ENCODE data around the gene RAPH1. TPM values are rescaled to one million over a fixed set of nuclear protein-coding genes. Genes with fewer than 3 reads are reported as not detected.

The RAPH1 gene
- total RNA-seq, 1 donor from 2014 or later = 25.7 TPM

- peaks cover 4% of the 10 kb centered on the region for H3K4me1 Mint-ChIP-seq
- H3K4me3 Mint-ChIP-seq = no peak overlapping the region
- peaks cover 12% of the 10 kb centered on the region for H3K36me3 Mint-ChIP-seq (ENCODE audit: low read depth)
- DNase-seq (ENCODE audit: low read depth, low spot score) = no peak
- H3K27me3 Mint-ChIP-seq (ENCODE audit: low read depth) = no peaks in the 10 kb centered on the region
- no peak overlapping the region for H3K27ac Mint-ChIP-seq (ENCODE audit: unreplicated experiment)
- TF ChIP-seq CTCF (conservative IDR thresholded peaks at IDR 0.05) = no peak
- H3K9me3 Mint-ChIP-seq = peaks cover 3% of the 10 kb centered on the region
These were observed 173.6 kb downstream of the RAPH1 start for GRCh38 chr2:203361495-203361894.

GRCh38 chr2:203360833-203361430 is 174.2 kb downstream of the RAPH1 start:
- peak overlapping the region; percentile 31 for H3K27ac Mint-ChIP-seq (ENCODE audit: unreplicated experiment)
- peaks cover 3% of the 10 kb centered on the region for H3K9me3 Mint-ChIP-seq
- H3K36me3 Mint-ChIP-seq (ENCODE audit: low read depth) = peaks cover 12% of the 10 kb centered on the region
- H3K4me1 Mint-ChIP-seq = peaks cover 6% of the 10 kb centered on the region
- TF ChIP-seq CTCF (conservative IDR thresholded peaks at IDR 0.05) = no peak
- DNase-seq (ENCODE audit: low read depth, low spot score) = no peak
- H3K27me3 Mint-ChIP-seq (ENCODE audit: low read depth) = no peaks in the 10 kb centered on the region
- H3K4me3 Mint-ChIP-seq = no peak overlapping the region

GRCh38 chr2:203359450-203359849 is 175.7 kb downstream of the RAPH1 start:
- Mint-ChIP-seq H3K27me3 (ENCODE audit: low read depth) (no peaks in the 10 kb centered on the region), H3K9me3 (peaks cover 3% of the 10 kb centered on the region), H3K4me3 (no peak overlapping the region), H3K36me3 (ENCODE audit: low read depth) (peaks cover 12% of the 10 kb centered on the region), H3K27ac (ENCODE audit: unreplicated experiment) (no peak overlapping the region), H3K4me1 (peaks cover 8% of the 10 kb centered on the region)
- TF ChIP-seq CTCF (conservative IDR thresholded peaks at IDR 0.05) = no peak
- no peak for DNase-seq (ENCODE audit: low read depth, low spot score)

GRCh38 chr2:203354966-203355365 is 180.1 kb downstream of the RAPH1 start:
- Mint-ChIP-seq H3K4me1 (peaks cover 8% of the 10 kb centered on the region), H3K27me3 (ENCODE audit: low read depth) (no peaks in the 10 kb centered on the region), H3K4me3 (no peak overlapping the region), H3K36me3 (ENCODE audit: low read depth) (peaks cover 12% of the 10 kb centered on the region), H3K9me3 (peaks cover 3% of the 10 kb centered on the region), H3K27ac (ENCODE audit: unreplicated experiment) (no peak overlapping the region)
- no peak for TF ChIP-seq CTCF (conservative IDR thresholded peaks at IDR 0.05)
- no peak for DNase-seq (ENCODE audit: low read depth, low spot score)

- peaks cover 8% of the 10 kb centered on the region for H3K4me1 Mint-ChIP-seq
- no peak overlapping the region for H3K4me3 Mint-ChIP-seq
- no peak for DNase-seq (ENCODE audit: low read depth, low spot score)
- H3K9me3 Mint-ChIP-seq = no peaks in the 10 kb centered on the region
- H3K27ac Mint-ChIP-seq (ENCODE audit: unreplicated experiment) = no peak overlapping the region
- no peak for TF ChIP-seq CTCF (conservative IDR thresholded peaks at IDR 0.05)
- peaks cover 3% of the 10 kb centered on the region for H3K36me3 Mint-ChIP-seq (ENCODE audit: low read depth)
- no peaks in the 10 kb centered on the region for H3K27me3 Mint-ChIP-seq (ENCODE audit: low read depth)
These were observed 182.4 kb downstream of the RAPH1 start for GRCh38 chr2:203352604-203353255.
